CMK (cell line): ENCODE results near the gene MAGI2.
"Not testable (repeated sequence)": the region's sequence is repeated elsewhere in the genome, so short reads cannot be mapped to it uniquely, and the experiment has no call there.

Source experiments
- DNase-seq: peaks from one replicate; pipeline ENCODE4 v3.0.0-alpha.2; 2010; ENCODE audit warnings: low read depth

Gene MAGI2

GRCh38 chr7:79046061-79046460 lies 407.4 kb downstream of the MAGI2 start:
- DNase-seq, result no peak

DNA sequence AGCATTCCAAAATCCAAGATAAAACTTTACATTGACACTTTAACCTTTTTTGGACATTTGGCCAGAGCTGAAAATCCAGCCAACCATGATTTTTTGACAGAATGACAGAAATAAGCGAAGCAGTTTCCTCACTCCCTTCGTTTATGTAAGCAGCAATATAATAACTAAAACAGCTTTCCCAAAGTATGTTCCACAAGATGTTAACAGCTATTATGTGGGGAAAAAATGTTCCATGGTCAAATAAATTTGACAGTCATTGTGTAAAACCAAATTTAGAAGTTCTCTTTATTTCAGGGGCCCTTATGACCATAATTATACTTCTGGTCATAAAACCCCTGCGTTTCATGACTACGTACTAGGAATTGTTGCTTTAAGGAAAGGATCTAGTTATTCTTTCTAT lies 416.5 kb downstream of the MAGI2 start:
- no peak for DNase-seq

GRCh38 chr7:79036356-79036755 lies 417.1 kb downstream of the MAGI2 start:
- no peak for DNase-seq

- no peak for DNase-seq
These were observed 417.6 kb downstream of the MAGI2 start for GRCh38 chr7:79035858-79036257.

GRCh38 chr7:79034730-79035129 lies 418.7 kb downstream of the MAGI2 start:
- no peak for DNase-seq

- DNase-seq, result not testable (repeated sequence)
These were observed 433.8 kb downstream of the MAGI2 start for GRCh38 chr7:79019711-79020110.

DNA sequence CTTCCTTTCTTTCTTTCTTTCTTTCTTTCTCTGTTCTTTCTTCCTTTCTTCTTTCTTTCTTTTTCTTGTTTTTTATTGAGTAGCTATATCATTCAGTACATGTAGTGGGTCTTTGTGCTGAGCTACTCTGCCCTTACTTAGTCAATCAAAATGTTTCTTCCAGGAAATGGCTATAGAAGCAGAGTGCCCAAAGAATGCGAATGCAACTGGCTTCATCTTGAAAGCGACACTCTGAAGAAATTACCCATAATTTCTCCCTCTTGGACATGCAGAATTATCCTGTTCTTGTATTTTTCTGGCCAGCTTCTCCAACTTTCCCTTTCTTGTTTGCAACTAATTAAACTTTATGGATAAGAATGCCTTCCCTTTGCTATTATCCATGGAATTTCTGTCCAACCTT lies 441.5 kb downstream of the MAGI2 start:
- no peak for DNase-seq

DNA sequence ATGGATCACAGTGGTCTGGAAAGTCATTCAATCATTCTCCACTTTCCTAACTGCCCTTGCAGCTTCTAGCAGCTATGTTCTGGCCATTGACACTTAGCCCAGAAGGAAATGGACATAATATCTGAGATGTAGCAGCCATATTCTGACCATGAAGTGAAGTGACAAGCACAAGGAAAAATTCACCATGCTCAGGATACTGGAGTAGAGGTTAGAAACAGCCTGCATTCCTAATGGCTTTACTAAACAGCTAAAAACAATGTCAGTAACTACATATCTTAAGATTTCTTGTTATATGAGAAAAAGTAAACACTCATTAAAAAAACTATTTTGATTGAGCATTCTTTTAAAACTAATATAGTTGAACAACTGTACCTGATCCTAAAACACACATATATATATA lies 443.8 kb downstream of the MAGI2 start:
- DNase-seq, result no peak

DNA sequence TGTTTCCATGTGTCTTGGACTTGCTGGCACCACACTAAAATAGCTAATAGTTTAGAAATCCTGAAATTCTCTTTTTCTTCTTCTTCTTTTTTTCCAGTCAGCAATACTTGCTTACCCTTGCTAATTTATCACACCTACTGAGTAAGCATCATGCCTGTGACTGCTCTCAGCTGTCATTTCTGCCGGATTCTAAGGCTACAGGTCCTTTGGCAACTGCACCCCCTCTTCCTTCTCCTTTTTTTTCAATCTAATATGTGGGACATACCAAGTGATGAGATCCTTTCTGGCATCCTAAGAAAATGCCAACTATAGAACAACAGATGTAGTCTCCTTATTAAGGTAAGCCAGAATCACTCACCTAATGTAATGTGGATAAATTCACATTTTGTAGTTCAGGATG lies 444.7 kb downstream of the MAGI2 start:
- DNase-seq, result no peak

DNA sequence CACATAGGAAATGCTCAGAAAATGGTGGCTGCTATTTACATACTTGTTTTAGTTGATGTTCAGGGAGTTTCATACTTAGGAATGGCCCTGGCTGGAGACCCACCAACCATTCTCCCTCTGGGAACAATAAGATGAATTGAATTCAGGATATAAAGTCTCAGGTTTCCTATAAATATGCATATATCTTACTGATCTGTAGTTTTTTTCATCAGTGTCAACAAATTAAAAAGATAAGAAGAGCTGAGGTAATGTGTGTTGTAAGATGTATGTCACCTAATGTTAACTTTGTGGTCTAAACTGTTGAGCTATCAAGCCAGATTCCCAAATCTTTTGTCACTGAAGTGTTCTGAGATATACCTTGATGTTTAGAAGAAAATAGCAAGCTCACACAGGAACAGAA lies 457.5 kb downstream of the MAGI2 start:
- no peak for DNase-seq

DNA sequence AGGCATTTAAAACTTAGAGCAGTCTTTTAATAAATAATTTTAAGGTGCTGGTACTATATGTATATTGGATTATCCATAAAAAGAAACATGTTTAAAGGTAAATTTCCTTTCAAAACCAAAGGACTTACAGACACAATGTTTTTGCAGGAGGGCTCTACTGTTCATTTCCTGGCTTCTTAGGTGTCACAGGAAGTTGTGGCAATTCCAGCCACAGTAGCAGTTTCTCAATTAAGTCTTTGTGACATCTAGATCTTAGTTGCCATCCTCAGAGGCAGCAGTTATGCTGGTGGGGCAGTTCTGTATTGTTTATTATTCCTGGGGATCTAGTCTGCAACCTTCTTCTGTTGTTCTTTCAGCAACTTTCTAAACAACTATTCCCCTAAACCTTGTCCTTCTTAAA lies 460.1 kb downstream of the MAGI2 start:
- DNase-seq, result no peak

DNA sequence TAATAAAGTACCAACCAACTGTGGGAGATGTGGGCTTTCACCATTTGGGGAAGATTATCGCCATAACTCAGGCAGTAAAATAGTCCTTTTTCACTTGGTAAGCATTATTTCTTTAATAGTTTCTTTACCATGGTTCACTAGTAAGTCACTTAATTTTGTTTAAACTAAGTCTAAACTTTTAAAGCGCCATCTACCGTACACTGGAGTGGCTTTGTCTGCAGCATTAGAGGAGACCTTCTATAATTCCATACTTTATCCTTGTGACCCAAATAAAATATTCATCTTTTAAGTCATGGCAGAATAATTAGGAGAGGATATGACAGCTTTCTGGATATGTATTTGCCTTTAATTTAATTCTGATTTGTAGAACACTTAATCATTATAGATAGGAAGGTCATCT lies 468.0 kb downstream of the MAGI2 start:
- no peak for DNase-seq

DNA sequence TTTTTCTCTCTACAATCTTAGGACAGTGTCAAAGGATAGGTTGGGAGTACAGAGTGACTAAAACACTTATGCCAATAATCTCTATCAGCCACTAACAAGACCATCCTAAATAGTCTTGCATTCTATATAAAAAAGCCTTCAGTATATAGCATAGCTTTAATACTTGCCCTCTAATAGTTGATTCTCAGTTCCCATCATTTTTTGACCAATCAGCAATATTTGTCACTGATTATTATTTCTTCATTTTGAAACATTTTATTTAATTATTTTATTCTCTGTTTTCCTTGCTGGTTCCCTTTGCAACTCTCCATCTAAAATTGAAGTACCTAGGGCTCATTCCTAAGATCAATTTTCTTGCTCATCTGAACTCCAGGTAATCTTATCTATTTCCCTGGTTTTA lies 470.0 kb downstream of the MAGI2 start:
- no peak for DNase-seq

DNA sequence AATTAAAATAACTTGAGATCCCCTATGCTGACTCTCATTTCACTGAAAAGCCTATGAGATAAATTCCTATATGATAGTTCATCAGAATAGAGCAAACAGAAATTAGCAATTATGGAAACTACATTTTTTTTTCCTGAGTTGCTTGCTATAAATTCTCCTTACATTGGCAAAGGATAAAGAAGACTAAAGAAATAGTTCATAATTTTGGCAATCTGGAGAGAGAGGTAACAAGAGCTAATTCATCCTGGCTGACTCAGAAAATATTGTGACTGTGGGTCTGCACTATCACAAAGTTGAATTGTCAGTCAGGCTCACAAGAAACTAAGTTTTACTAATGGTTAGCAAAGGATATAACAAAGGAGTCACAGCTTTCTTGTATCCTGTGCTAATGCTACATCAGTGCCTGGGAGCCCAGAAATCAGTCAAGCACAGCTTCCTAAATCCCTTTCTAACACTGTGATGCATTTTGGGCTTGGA lies 483.0 kb downstream of the MAGI2 start:
- no peak for DNase-seq

DNA sequence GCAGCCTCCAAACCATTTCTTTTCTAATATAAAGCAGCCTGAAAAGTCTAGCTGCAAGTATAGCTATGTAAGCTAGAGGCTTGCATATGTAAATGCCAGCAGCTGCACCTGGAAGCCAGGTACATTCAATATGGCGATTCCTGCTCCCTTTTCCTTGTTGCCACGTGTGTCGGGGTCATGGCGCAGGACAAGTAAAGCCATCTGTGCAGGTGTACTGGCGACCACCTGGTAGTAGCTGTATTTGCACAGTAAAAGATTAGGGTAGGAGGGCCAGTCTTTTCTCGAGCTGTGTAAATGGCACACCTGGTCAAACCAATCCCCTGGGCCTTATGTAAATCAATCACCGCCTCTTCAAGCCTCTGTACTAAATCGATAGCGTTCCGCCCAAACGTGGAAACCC lies 484.5 kb downstream of the MAGI2 start:
- DNase-seq, result no peak

- not testable (repeated sequence) for DNase-seq
These were observed 485.9 kb downstream of the MAGI2 start for GRCh38 chr7:78967561-78967960.

GRCh38 chr7:78967046-78967445 lies 486.4 kb downstream of the MAGI2 start:
- no peak for DNase-seq

DNA sequence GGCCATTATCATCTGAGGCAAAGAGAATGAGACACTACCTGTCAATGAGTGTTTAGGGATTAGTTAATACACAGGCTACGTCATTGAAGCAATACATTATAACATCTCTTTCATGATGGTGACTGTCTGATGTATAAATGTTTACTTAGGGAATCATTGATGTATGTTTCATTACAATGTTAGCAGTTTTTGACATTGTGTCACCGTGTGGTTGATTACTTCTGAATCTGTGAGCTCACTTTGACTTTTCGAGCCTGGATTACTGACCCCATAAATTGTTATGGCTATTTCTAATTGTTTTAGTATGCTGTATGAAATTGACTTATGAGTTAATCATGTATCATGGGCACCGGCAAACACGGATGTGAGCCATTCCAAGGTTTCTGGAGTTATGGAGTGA lies 494.0 kb downstream of the MAGI2 start:
- DNase-seq, result no peak

DNA sequence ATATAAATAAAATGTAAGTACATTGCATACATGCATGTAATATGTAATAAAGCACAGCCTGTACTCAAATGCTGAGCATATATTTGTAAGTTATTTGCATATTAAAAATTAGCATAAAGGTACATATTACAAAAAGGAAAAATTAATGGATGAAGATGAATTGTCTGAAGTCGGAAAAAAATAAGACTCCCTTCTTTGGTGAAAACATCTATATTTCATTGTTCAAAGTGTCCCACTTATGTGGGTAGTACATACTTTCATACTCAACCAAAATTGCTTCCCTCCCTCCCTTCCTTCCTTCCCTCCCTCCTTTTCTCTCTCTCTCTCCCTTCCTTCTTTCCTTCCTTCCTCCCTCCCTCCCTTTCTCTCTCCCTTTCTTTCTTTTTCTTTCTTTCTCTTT lies 498.1 kb downstream of the MAGI2 start:
- no peak for DNase-seq

GRCh38 chr7:78953726-78954363 lies 499.6 kb downstream of the MAGI2 start:
- no peak for DNase-seq

DNA sequence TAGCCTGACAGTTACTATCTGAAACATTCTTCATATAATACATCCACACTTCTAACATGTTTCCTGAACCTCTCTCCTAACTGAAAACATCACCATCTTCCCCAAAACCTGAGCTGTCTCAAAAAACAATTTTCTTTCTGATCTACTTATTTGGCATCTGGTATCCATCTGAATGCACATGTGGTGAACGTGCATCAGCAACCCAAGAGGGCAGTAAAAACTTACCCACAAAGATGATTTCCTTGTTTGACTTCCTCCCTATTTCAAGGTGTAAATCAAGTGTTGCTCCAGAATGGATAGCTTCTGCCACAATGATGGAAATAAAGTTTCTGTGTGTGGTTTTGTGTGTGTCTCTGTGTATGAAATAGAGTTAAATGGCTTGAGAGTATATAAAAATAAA lies 500.4 kb downstream of the MAGI2 start:
- DNase-seq, result no peak

DNA sequence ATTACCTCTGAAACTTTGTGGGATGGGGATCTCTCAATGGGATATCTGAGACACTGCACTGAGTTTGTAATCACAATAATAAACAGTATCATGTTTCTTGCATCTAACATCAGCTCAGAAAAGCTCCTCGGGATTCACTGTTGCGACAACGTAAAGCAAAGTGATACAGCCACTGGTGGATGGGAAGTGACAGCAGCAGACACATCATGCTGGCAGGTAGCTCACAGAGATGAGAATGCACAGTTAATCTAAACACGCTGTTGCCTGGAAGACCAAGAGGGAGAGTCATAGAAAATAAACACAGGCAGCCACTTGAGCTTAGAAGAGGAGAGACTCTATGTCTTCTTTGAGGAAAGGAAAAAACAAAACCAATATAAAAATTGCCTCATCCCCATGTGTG lies 513.8 kb downstream of the MAGI2 start:
- DNase-seq, result no peak

- no peak for DNase-seq
These were observed 528.9 kb downstream of the MAGI2 start for GRCh38 chr7:78924581-78924980.

DNA sequence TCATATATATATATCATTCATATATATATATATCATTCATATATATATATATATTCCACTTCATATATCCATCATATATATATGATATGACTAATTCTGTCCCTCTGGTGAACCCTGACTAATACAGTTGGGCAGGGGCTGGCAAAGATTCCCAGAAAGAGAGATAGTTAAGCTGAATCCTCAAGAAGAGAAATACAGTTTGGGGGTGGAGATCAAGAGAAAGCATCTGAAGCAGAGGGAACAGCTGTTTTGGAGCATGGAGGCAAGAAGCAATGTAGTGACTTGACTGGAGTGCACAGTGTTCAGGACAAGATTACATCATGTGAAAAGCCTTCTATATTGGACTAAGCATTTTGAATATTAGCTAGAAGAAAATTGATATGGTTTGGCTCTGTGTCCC lies 540.7 kb downstream of the MAGI2 start:
- DNase-seq, result no peak

GRCh38 chr7:78906735-78907134 lies 546.7 kb downstream of the MAGI2 start:
- DNase-seq, result no peak
